HuH-7.5 (cell line): ENCODE results near the gene DACH2.
"Not testable (repeated sequence)": the region's sequence is repeated elsewhere in the genome, so short reads cannot be mapped to it uniquely, and the experiment has no call there.

Experiments used
- DNase-seq: peaks from one replicate; pipeline ENCODE4 v3.0.0; 2011; ENCODE audit warnings: low spot score

DACH2 gene

DNA sequence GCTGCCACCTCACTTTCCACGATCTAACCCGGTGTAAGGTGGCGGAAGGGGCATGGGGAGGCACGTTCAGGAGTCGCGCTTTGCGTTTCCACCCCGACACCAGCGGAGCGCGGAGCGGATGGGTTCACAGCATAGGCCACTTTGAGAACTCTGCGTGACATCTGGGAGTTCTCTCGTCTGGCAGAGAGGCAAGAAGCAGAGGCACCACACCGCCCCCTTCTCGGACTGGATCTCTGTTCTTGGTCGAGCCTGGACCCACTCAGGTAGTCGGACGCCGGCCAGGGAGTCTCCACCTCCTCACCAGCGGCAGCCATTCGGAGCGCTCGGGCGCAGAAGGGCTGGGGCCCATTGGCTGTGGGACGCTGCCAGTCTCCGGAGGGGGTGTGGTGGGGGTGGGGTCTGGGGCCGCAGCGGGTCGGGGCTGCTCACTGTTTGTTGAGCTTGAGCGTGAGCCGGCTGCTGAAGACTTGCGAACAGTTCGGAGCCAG, at the start of gene DACH2:
Gene DACH2 (plus strand): TSS at position 428 of the 488 bp plus-strand sequence.
- peak; percentile 3 for DNase-seq

- DNase-seq, result no peak
Observed at GRCh38 chrX:86102341-86102740, 45.9 kb upstream of the DACH2 start.

DNA sequence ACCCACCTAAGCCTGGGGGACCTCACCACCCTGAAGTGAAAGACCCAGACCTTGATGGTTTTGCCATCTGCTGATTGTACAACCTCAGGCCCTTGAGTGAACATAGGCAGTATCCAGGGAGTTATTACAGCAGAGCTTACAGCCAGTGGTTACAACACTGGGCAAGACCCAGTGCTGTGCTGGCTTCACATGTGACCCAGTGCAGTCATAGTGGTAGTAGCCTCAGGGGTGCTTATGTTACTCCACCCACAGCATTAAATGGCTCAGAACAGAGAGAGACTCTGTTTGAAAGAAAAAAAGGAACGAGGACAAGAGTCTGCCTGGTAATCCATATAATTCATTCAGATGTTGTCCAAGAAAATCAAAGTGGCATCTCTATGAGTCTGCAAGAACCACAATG, 45.2 kb upstream of the DACH2 start:
- DNase-seq, result no peak

DNA sequence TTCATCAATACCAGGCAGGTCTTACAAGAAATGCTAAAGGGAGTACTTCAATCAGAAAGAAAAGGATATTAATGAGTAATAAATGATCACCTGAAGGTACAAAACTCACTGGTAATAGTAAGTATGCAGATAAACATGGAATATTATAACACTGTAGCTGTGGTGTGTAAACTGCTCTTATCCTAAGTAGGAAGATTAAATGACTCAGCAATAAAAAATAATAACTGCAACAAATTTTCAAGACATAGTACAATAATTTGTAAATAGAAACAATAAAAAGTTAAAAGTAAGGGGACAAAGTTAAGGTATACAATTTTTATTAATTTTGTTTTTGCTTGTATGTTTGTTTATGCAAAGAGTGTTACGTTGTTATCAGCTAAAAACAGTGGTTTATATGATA, 43.7 kb upstream of the DACH2 start:
- DNase-seq, result no peak

DNA sequence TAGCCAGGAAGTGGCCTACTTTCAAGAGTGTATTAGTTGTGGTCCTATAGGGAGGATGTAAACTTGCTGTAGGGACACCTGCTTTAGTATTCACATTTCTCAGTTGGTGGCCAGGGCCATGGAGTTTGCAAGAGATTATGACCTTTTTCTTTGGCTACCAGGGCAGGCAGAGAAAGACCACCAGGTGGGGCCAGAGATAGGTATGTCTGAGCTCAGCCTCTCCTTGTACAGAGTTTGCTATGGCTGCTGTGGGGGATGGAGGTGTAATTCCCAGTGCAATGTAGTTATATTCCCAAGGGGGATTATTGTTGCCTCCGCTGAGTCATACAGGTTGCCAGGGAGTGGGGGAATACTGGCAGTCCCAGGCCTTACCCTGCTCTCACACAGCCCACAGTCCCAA, 26.3 kb upstream of the DACH2 start:
- no peak for DNase-seq

GRCh38 chrX:86133761-86134160, 14.5 kb upstream of the DACH2 start:
- no peak for DNase-seq

- DNase-seq, result no peak
Observed at GRCh38 chrX:86137071-86137470, 11.2 kb upstream of the DACH2 start.

- no peak for DNase-seq
Observed at GRCh38 chrX:86141786-86142185, 6.5 kb upstream of the DACH2 start.

DNA sequence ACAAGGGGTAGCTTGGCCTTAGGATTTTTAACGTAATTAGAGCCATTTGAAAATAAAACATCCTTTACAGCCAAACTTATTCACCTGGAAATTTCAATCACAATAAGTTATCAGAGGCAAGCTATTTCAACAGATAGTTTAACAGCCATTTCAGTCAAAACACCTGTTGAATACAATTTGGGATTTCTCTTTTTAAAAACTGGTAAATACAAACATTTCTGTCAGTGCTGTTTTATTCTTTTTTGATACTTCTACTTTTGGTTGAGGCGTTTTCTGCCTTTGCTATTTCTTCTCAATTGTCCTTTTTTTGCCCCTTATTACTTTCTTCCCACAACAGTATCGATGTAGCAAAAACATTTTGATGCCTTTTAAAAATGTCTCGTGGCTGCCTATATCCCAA, 2.1 kb upstream of the DACH2 start:
- DNase-seq, result no peak

- no peak for DNase-seq
Observed at GRCh38 chrX:86148594-86148993, 343 bp downstream of the DACH2 start.

- DNase-seq, result no peak
Observed at GRCh38 chrX:86149119-86149518, 868 bp downstream of the DACH2 start.

- DNase-seq, result no peak
Observed at GRCh38 chrX:86154553-86154952, 6.3 kb downstream of the DACH2 start.

GRCh38 chrX:86171366-86171765, 23.1 kb downstream of the DACH2 start:
- DNase-seq, result no peak

DNA sequence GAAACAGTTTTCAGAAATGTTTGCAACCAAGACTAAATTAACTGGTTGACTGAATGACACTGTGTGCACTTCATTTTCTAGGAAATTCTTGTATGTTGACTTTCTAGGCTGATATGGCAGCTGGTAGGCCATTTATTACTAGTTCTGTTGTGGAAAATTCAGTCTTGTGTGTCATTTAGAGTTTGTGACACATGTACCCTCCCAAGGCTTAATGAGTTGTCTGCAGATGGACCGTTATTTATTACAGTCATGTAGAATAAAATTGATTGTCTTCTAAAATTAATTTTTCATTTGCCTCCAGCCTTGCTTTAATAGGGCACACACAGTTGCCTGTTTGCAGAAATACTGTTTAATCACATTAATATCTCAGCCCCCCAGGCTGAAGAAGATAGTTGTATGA, 30.7 kb downstream of the DACH2 start:
- no peak for DNase-seq

- DNase-seq, result not testable (repeated sequence)
Observed at GRCh38 chrX:86181325-86181724, 33.1 kb downstream of the DACH2 start.

DNA sequence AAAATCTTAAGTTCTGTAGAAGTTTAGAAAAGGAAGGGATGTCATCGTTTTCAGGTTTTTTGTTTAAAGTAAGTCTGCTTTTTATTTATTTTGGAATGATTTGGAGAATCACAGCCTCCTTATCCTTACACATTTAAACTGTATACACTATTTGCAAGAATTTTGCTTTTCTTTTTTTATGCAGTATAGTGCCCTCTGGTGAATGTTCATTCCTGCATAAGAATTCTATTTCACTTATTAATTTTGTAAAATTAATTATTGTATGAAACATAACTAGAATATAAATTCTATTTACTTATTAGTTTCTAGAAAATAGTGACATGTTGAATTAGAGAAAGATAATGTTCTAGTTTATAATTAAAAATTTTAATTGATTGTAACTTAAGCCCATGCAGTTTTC, 44.6 kb downstream of the DACH2 start:
- DNase-seq, result no peak

DNA sequence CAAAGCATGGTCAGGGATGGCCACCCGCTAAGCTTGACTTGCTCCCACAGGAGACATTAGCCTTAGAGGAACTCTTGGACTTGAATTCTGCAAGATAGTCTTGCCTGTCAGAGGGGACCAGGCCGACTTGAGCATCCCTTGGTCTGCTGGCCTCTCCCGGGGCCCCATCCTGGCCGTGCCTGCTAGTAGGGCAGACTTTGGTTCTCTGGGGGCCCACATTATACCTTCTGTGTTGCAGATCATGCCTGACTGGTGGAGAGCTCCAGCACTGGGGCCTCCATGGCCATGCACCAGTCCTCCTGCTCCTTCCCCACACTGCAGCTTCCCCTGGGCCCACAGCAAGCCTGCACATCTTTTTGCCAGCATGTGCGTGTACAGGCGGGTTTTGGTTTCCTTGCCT, 46.5 kb downstream of the DACH2 start:
- no peak for DNase-seq

DNA sequence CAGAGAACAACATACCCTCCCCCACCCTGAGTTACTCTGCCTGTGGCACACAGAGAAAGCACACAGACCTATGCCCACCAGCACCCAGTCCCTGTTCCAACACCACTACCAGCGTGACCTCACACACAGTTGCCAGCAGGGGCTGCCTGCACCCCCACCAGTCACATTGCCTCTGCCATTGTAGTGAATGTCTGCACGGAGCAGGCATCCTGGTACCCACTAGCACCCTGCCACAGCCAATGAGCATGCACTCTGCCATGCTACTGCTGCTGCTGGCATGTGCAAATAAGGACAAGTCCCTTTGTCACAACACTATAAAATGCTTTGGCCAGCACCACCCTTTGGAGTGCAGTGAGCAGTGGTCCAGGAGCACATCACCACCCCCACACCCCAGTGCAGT, 47.1 kb downstream of the DACH2 start:
- no peak for DNase-seq

- no peak for DNase-seq
Observed at GRCh38 chrX:86197815-86198214, 49.6 kb downstream of the DACH2 start.

GRCh38 chrX:86210772-86211171, 62.5 kb downstream of the DACH2 start:
- DNase-seq, result no peak

- no peak for DNase-seq
Observed at GRCh38 chrX:86215260-86215659, 67.0 kb downstream of the DACH2 start.

DNA sequence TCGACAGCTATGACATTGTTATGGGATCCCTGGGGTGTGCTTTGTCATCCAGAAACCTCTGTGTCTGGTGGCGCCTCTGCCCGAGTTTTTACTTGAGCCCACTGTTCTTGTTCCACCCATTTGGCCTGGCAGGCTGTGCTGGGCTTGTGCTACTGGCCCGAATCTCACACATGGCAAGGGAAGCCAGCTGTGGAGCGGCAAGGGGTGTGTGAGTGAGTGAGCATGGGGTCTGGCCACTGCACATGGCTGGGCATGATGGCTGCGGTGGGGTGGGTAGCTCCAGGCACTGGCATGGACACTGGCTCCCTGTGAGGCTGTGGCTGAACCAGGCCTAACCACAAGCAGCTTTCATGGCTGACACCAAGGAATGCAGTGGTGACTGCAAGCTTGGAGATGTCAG, 89.2 kb downstream of the DACH2 start:
- no peak for DNase-seq

GRCh38 chrX:86241547-86241946, 93.3 kb downstream of the DACH2 start:
- no peak for DNase-seq

DNA sequence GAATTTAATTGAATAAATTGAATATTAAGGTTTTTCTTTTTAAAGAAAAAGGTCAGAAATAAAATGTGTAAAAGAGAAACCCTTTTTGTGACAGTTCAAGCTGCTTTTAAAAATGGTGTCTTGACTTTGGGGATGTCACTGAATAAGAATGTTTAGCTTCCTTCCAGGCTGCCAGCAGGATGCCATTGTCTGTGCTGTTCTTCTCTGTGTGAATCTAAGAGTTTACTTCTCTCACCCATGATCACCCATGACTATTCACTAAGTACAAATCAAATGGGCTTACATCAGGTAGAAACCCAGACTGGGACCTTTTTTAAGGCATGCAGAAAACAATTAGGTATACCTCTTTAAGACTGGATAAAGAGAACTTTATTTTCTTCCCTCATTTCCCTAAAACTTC, 115.3 kb downstream of the DACH2 start:
- no peak for DNase-seq

DNA sequence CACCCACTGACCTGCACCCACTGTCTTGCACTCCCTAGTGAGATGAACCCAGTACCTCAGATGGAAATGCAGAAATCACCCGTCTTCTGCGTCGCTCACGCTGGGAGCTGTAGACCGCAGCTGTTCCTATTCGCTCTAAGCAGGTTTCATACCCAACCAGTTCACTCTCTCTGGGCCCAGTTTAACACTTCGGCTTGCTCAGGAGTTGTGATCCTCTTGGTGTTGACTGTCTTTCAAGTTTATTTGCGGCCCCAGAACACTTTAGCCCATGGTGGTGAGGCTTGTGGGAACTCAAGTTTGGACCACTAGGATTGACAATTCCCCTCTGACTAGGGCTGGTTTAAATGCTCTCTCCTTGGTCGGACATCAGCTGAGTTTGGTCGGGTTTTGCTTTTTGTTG, 147.0 kb downstream of the DACH2 start:
- DNase-seq, result no peak
